Measurements from ENCODE around the gene CNTN1. TPM values are rescaled to one million over a fixed set of nuclear protein-coding genes. Genes with fewer than 3 reads are reported as not detected.

Gene CNTN1
- total RNA-seq, 1 experiment from 2014 or later = not detected

DNA sequence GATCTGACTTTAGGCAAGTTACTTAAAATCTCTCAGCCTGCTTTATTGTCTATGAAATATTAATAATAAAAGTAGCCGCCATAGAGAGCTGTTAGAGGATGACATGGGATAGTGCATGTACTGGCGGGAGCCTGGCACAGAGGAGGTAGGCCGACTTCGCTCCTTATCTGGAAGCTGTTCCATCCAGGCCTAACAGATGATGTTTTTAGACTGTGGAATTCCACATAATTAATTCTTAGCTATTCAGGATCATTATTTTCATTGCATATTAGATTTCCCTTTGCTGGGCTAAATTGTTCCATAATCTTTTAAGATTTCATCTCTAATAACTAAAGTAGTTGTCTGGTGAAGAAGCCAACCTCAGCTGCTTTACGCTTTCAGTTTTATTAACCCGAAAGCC, 30.8 kb downstream of the CNTN1 start:
- TF ChIP-seq, protein P1, sequence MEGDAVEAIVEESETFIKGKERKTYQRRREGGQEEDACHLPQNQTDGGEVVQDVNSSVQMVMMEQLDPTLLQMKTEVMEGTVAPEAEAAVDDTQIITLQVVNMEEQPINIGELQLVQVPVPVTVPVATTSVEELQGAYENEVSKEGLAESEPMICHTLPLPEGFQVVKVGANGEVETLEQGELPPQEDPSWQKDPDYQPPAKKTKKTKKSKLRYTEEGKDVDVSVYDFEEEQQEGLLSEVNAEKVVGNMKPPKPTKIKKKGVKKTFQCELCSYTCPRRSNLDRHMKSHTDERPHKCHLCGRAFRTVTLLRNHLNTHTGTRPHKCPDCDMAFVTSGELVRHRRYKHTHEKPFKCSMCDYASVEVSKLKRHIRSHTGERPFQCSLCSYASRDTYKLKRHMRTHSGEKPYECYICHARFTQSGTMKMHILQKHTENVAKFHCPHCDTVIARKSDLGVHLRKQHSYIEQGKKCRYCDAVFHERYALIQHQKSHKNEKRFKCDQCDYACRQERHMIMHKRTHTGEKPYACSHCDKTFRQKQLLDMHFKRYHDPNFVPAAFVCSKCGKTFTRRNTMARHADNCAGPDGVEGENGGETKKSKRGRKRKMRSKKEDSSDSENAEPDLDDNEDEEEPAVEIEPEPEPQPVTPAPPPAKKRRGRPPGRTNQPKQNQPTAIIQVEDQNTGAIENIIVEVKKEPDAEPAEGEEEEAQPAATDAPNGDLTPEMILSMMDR (IDR thresholded peaks at IDR 0.05; ENCODE audit: unreplicated experiment) = no peak
- H3K4me3 Mint-ChIP-seq (ENCODE audit: unreplicated experiment) = no peak overlapping the region
- ChIA-PET CTCF (no interaction called here), POLR2A (no interaction called here)
- H3K27me3 Mint-ChIP-seq (ENCODE audit: insufficient read depth, unreplicated experiment) = peaks cover 24% of the 10 kb centered on the region
- BruUV-seq (replicated peaks) = no TSS peak
- intact Hi-C loops (cut with micrococcal nuclease) = no loop called here
- no peak overlapping the region for H3K27ac Mint-ChIP-seq (ENCODE audit: low read depth, unreplicated experiment)
- no peaks in the 10 kb centered on the region for H3K4me1 Mint-ChIP-seq (ENCODE audit: insufficient read depth, unreplicated experiment)
- DNase-seq (ENCODE audit: unreplicated experiment) = no peak
- no peaks in the 10 kb centered on the region for H3K9me3 Mint-ChIP-seq (ENCODE audit: unreplicated experiment)
- H3K36me3 Mint-ChIP-seq (ENCODE audit: insufficient read depth, unreplicated experiment) = no peaks in the 10 kb centered on the region

DNA sequence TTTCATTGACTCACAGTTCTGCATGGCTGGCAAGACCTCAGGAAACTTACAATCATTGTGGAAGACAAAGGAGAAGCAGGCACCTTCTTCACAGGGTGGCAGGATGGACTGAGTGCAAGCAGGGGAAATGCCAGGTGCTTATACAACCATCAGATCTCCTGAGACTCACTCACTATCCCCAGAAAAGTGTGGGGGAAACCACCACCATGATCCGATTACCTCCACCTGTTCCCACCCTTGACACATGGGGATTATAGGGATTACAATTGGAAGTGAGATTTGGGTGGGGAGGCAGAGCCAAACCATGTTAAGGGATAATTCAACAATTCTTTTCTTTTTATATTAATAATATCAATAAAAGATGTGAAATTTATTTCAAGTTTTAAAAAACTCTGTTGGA, 34.1 kb downstream of the CNTN1 start:
- CTCF ChIA-PET = no interaction called here
- BruUV-seq (replicated peaks) = no TSS peak
- TF ChIP-seq, protein P1 (IDR thresholded peaks at IDR 0.05; ENCODE audit: unreplicated experiment) = no peak
- DNase-seq (ENCODE audit: unreplicated experiment) = no peak
- Mint-ChIP-seq H3K27ac (ENCODE audit: low read depth, unreplicated experiment) (no peak overlapping the region), H3K36me3 (ENCODE audit: insufficient read depth, unreplicated experiment) (no peaks in the 10 kb centered on the region), H3K4me3 (ENCODE audit: unreplicated experiment) (no peak overlapping the region), H3K4me1 (ENCODE audit: insufficient read depth, unreplicated experiment) (no peaks in the 10 kb centered on the region), H3K9me3 (ENCODE audit: unreplicated experiment) (no peaks in the 10 kb centered on the region), H3K27me3 (ENCODE audit: insufficient read depth, unreplicated experiment) (peaks cover 28% of the 10 kb centered on the region)
- POLR2A ChIA-PET = no interaction called here
- intact Hi-C loops (cut with micrococcal nuclease) = no loop called here

DNA sequence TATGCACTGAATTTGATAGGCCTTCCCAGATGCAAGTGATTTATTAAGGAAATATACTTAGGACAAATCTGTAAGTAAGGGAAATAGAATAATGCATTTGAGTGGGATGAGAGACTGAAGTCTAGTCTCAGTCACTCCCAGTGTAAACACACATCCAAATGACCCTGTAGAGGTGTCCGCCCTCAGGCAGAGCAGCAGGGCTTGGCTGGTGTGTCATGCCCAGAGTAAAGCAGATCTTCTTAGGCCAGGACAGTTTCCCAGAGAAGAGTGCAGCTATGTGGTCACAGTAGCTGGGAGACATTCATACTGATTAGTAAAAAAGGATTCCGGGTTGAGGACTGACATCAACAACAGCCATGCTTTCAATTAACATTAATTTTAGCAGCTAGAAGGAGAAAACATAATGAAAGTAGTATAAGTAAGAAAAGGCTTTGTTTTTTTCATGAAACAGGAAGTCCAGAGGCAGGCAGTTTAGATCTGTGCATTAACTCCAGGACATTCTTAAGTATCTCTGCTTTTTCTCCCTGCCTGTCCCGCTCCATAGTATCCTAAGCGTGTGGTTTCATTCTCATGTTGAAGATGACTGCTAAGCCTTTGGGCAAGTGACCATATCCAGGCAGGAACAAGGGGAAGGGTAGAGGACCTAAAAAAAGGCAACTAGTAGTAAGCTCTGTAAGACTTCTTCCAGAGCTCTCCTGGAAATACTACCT, 35.7 kb downstream of the CNTN1 start:
- no peak for DNase-seq (ENCODE audit: unreplicated experiment)
- Mint-ChIP-seq H3K9me3 (ENCODE audit: unreplicated experiment) (no peaks in the 10 kb centered on the region), H3K36me3 (ENCODE audit: insufficient read depth, unreplicated experiment) (no peaks in the 10 kb centered on the region), H3K27me3 (ENCODE audit: insufficient read depth, unreplicated experiment) (peaks cover 28% of the 10 kb centered on the region), H3K4me1 (ENCODE audit: insufficient read depth, unreplicated experiment) (no peaks in the 10 kb centered on the region), H3K4me3 (ENCODE audit: unreplicated experiment) (no peak overlapping the region), H3K27ac (ENCODE audit: low read depth, unreplicated experiment) (no peak overlapping the region)
- ChIA-PET POLR2A (no interaction called here), CTCF (no interaction called here)
- intact Hi-C loops (cut with micrococcal nuclease) = no loop called here
- TF ChIP-seq, protein P1 (IDR thresholded peaks at IDR 0.05; ENCODE audit: unreplicated experiment) = no peak
- no TSS peak for BruUV-seq (replicated peaks)

DNA sequence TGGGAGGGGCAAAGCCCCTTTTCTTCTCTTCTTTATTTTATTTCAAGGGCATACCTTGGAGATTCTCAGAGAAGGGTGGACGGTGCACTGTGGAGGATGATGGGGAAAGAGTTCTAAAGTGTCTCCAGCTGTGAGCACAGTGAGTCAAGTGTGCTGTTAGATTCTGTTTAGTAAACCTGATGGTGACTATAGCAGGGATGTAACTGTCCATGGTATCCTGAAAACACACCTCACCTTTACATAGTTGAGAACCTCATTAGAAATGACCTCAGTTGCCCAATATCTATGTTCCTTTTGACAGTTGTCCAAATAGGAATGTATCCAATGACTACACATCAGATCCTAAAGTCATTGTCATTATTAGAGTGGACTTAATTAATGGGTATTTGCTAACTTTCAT, 38.0 kb downstream of the CNTN1 start:
- H3K4me3 Mint-ChIP-seq (ENCODE audit: unreplicated experiment) = no peak overlapping the region
- peaks cover 42% of the 10 kb centered on the region for H3K27me3 Mint-ChIP-seq (ENCODE audit: insufficient read depth, unreplicated experiment)
- no peaks in the 10 kb centered on the region for H3K4me1 Mint-ChIP-seq (ENCODE audit: insufficient read depth, unreplicated experiment)
- no TSS peak for BruUV-seq (replicated peaks)
- TF ChIP-seq, protein P1 (IDR thresholded peaks at IDR 0.05; ENCODE audit: unreplicated experiment) = no peak
- CTCF ChIA-PET = interaction anchor here (0.6 kb wide), 1 partner anchor 33 kb away, joined by 3 read pairs; no protein-coding TSS in a partner anchor
- POLR2A ChIA-PET = no interaction called here
- no peaks in the 10 kb centered on the region for H3K36me3 Mint-ChIP-seq (ENCODE audit: insufficient read depth, unreplicated experiment)
- no peak for DNase-seq (ENCODE audit: unreplicated experiment)
- H3K9me3 Mint-ChIP-seq (ENCODE audit: unreplicated experiment) = no peaks in the 10 kb centered on the region
- intact Hi-C loops (cut with micrococcal nuclease) = no loop called here
- no peak overlapping the region for H3K27ac Mint-ChIP-seq (ENCODE audit: low read depth, unreplicated experiment)
